Caco-2 (cell line): ENCODE results near the gene FBXL7. TPM values are rescaled to one million over a fixed set of nuclear protein-coding genes. Genes with fewer than 3 reads are reported as not detected.

ENCODE experiments used
- BruUV-seq: library from RNA; stranded (reverse); fragments of 400-500 nt; replicated peaks from 2 replicates; lab custom pipeline; 2021; lab: Mats Ljungman, UMichigan
- CTCF ChIA-PET: fragments of 300-600 bp; sonication (Branson Sonifier 250); formaldehyde crosslinking; loops from one replicate; lab custom pipeline; 2022; ENCODE audit warnings: antibody characterized with exemption; lab: Charles Lee
- POLR2A ChIA-PET: fragments of 300-600 bp; sonication (Branson Sonifier 250); formaldehyde crosslinking; loops from one replicate; lab custom pipeline; 2022; ENCODE audit warnings: antibody characterized with exemption; lab: Charles Lee
- DNase-seq, 2 experiments: peaks; one replicate each; pipeline versions ENCODE4 v3.0.0 to v3.0.0-alpha.2; 2020 to 2022
- H3K27me3 ChIP-seq: replicated peaks from 2 replicates; pipeline ENCODE4 v1.6.0; 2011; ENCODE audit warnings: low read length; ENCODE audit not compliant: control insufficient read depth, insufficient read depth
- H3K36me3 ChIP-seq: 2 replicates; pipeline ENCODE4 v1.5.1; 2011; ENCODE audit warnings: low read length; ENCODE audit not compliant: control insufficient read depth, insufficient read depth
- H3K4me1 ChIP-seq: fragments of 250-450 bp; sonication (Bioruptor Pico); 2 replicates; pipeline ENCODE4 v1.5.1; 2020; ENCODE audit warnings: mild to moderate bottlenecking
- H3K4me3 ChIP-seq: 2 replicates; pipeline ENCODE4 v1.5.1; 2011; ENCODE audit warnings: low read depth, mild to moderate bottlenecking, control low read depth, low read length
- H3K9me3 ChIP-seq: fragments of 250-450 bp; sonication (Bioruptor Pico); 2 replicates; pipeline ENCODE4 v1.5.1; 2020; ENCODE audit warnings: mild to moderate bottlenecking, moderate library complexity
- H3K27ac Mint-ChIP-seq: one replicate; pipeline ENCODE4 v1.8.0; 2022; ENCODE audit warnings: mixed read lengths; ENCODE audit not compliant: unreplicated experiment
- H3K27me3 Mint-ChIP-seq: one replicate; pipeline ENCODE4 v1.8.0; 2022; ENCODE audit warnings: mixed read lengths; ENCODE audit not compliant: insufficient read depth, unreplicated experiment
- H3K36me3 Mint-ChIP-seq: one replicate; pipeline ENCODE4 v1.8.0; 2022; ENCODE audit warnings: mild to moderate bottlenecking, mixed read lengths; ENCODE audit not compliant: insufficient read depth, unreplicated experiment
- H3K4me1 Mint-ChIP-seq: one replicate; pipeline ENCODE4 v1.8.0; 2022; ENCODE audit warnings: low read depth, mixed read lengths; ENCODE audit not compliant: unreplicated experiment
- H3K4me3 Mint-ChIP-seq: one replicate; pipeline ENCODE4 v1.8.0; 2022; ENCODE audit warnings: mild to moderate bottlenecking, moderate library complexity, mixed read lengths; ENCODE audit not compliant: unreplicated experiment
- H3K9me3 Mint-ChIP-seq: one replicate; pipeline ENCODE4 v1.8.0; 2022; ENCODE audit warnings: mixed read lengths; ENCODE audit not compliant: unreplicated experiment
- intact Hi-C: fragments of 100-400 bp; cut with micrococcal nuclease; formaldehyde crosslinking; loops from one replicate; pipeline ENCODE4 v1.10.0; 2022; ENCODE audit not compliant: unreplicated experiment
- total RNA-seq: library from RNA; stranded (reverse); gene quantifications from 2 replicates; pipeline ENCODE4 v1.2.3, GENCODE V29; 2022
- TF ChIP-seq, protein P1 (sequence below), 2 experiments: fragments of 200-600 bp in 1 of 2; IDR thresholded peaks; 1 replicate in 1 of 2; 2 replicates in 1 of 2; pipeline versions ENCODE4 v1.5.1 to v1.8.0; 2011 to 2022; ENCODE audit warnings: antibody characterized with exemption in 1 of 2, control low read depth in 1 of 2, inconsistent platforms in 1 of 2, low read depth in 1 of 2, low read length in 1 of 2, mild to moderate bottlenecking in 1 of 2, moderate library complexity in 1 of 2; ENCODE audit not compliant: insufficient read depth in 1 of 2, severe bottlenecking in 1 of 2, unreplicated experiment in 1 of 2

Gene FBXL7
- total RNA-seq, 1 experiment from 2014 or later, result not detected

GRCh38 chr5:15796557-15796956, 296.6 kb downstream of the FBXL7 start:
- no TSS peak for BruUV-seq
- Histone ChIP-seq H3K27me3 (no peaks in the 10 kb centered on the region), H3K4me1 (no peaks in the 10 kb centered on the region), H3K36me3 (no peaks in the 10 kb centered on the region), H3K9me3 (no peaks in the 10 kb centered on the region), H3K4me3 (no peak overlapping the region)
- DNase-seq, result no peak
- ChIA-PET POLR2A (no interaction called here), CTCF (no interaction called here)
- no peaks in the 10 kb centered on the region for H3K9me3 Mint-ChIP-seq
- H3K4me3 Mint-ChIP-seq, result no peak overlapping the region
- no peaks in the 10 kb centered on the region for H3K27me3 Mint-ChIP-seq
- TF ChIP-seq, protein P1, sequence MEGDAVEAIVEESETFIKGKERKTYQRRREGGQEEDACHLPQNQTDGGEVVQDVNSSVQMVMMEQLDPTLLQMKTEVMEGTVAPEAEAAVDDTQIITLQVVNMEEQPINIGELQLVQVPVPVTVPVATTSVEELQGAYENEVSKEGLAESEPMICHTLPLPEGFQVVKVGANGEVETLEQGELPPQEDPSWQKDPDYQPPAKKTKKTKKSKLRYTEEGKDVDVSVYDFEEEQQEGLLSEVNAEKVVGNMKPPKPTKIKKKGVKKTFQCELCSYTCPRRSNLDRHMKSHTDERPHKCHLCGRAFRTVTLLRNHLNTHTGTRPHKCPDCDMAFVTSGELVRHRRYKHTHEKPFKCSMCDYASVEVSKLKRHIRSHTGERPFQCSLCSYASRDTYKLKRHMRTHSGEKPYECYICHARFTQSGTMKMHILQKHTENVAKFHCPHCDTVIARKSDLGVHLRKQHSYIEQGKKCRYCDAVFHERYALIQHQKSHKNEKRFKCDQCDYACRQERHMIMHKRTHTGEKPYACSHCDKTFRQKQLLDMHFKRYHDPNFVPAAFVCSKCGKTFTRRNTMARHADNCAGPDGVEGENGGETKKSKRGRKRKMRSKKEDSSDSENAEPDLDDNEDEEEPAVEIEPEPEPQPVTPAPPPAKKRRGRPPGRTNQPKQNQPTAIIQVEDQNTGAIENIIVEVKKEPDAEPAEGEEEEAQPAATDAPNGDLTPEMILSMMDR (IDR thresholded peaks at IDR 0.05; ENCODE audit: insufficient read depth in 1 of 2, low read depth in 1 of 2, low read length in 1 of 2, severe bottlenecking in 1 of 2, unreplicated experiment in 1 of 2), result no peak
- H3K27ac Mint-ChIP-seq, result no peak overlapping the region
- intact Hi-C loops, result loop anchor here (10.0 kb wide), 1 partner anchor 332 kb away; no protein-coding TSS in a partner anchor
- H3K36me3 Mint-ChIP-seq, result no peaks in the 10 kb centered on the region
- H3K4me1 Mint-ChIP-seq, result no peaks in the 10 kb centered on the region

GRCh38 chr5:15797116-15797515, 297.1 kb downstream of the FBXL7 start:
- CTCF ChIA-PET, result no interaction called here
- Mint-ChIP-seq H3K27ac (no peak overlapping the region), H3K4me1 (no peaks in the 10 kb centered on the region), H3K4me3 (no peak overlapping the region), H3K36me3 (no peaks in the 10 kb centered on the region), H3K27me3 (no peaks in the 10 kb centered on the region), H3K9me3 (peaks cover 5% of the 10 kb centered on the region)
- no peak overlapping the region for H3K4me3 ChIP-seq
- H3K27me3 ChIP-seq, result no peaks in the 10 kb centered on the region
- TF ChIP-seq, protein P1 (IDR thresholded peaks at IDR 0.05; ENCODE audit: insufficient read depth in 1 of 2, low read depth in 1 of 2, low read length in 1 of 2, severe bottlenecking in 1 of 2, unreplicated experiment in 1 of 2), result no peak
- intact Hi-C loops, result loop anchor here (10.0 kb wide), 1 partner anchor 332 kb away; no protein-coding TSS in a partner anchor
- POLR2A ChIA-PET, result no interaction called here
- no peak for DNase-seq
- no peaks in the 10 kb centered on the region for H3K9me3 ChIP-seq
- H3K4me1 ChIP-seq, result no peaks in the 10 kb centered on the region
- H3K36me3 ChIP-seq, result no peaks in the 10 kb centered on the region
- no TSS peak for BruUV-seq

DNA sequence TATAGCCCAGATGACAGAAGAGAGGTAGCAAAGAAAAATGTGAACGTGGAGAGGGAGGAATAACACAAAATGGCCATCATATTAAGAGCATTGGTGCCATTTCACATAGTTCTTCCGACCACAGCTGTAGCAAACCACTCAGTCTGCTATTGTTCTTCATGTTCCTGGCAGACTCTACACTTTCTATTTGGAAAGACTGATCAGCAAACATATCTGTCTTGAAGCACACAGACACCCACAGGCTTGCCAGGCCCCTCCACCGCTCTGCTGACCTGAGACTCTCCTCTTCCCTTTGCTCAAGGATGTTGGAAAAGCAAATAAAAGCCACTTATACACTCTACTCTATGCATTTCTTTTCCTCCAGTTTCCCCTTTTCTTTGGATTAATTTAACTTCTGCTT, 298.0 kb downstream of the FBXL7 start:
- ChIA-PET CTCF (no interaction called here), POLR2A (no interaction called here)
- no peak for DNase-seq
- BruUV-seq, result no TSS peak
- Histone ChIP-seq H3K9me3 (no peaks in the 10 kb centered on the region), H3K27me3 (no peaks in the 10 kb centered on the region), H3K36me3 (no peaks in the 10 kb centered on the region), H3K4me3 (no peak overlapping the region), H3K4me1 (no peaks in the 10 kb centered on the region)
- H3K27me3 Mint-ChIP-seq, result no peaks in the 10 kb centered on the region
- intact Hi-C loops, result loop anchor here (10.0 kb wide), 1 partner anchor 333 kb away; no protein-coding TSS in a partner anchor
- no peak overlapping the region for H3K4me3 Mint-ChIP-seq
- no peak overlapping the region for H3K27ac Mint-ChIP-seq
- H3K4me1 Mint-ChIP-seq, result no peaks in the 10 kb centered on the region
- TF ChIP-seq, protein P1 (IDR thresholded peaks at IDR 0.05; ENCODE audit: insufficient read depth in 1 of 2, low read depth in 1 of 2, low read length in 1 of 2, severe bottlenecking in 1 of 2, unreplicated experiment in 1 of 2), result no peak
- H3K36me3 Mint-ChIP-seq, result no peaks in the 10 kb centered on the region
- H3K9me3 Mint-ChIP-seq, result peaks cover 14% of the 10 kb centered on the region
